Measurements from ENCODE around the gene HOOK2.

HOOK2 gene

DNA sequence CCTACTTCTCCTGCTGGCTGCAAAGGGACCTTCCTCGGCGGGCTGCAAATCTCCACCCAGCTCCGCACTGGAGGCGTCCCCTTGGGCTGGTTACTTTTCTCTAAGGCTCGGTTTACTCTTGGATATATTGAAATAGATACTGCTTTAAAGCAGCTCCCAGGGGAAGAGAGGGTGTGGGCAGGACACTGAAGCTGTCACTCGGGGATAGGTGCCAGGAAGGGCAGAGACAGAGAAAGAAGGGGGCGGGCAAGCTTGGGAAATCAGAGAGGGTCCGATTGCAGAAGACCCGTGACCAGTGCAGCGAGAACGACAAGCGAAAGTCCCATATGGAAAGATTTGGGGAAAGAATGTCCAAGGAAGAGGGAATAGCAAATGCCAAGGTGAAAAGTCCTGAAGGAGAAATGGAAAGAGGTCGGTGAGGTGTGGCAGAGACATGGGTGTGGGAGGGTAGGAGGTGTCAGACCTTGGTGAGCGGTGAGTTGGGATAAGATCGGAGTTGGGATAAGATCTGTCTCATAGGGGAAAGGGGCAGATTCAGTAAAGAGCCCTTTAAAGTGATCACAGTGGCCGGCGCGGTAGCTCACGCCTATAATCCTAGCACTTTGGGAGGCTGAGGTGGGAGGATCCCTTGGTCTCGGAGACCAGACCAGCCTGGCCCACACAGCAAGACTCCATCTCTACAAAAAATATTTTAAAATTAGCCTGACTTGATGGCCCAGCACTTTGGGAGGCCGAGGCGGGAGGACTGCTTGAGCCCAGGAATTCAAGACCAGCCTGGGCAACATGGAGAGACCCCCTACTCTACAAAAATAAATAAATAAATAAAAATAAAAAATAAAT lies 27.1 kb upstream of the HOOK2 start (continued):
- TF ChIP-seq, protein P1, sequence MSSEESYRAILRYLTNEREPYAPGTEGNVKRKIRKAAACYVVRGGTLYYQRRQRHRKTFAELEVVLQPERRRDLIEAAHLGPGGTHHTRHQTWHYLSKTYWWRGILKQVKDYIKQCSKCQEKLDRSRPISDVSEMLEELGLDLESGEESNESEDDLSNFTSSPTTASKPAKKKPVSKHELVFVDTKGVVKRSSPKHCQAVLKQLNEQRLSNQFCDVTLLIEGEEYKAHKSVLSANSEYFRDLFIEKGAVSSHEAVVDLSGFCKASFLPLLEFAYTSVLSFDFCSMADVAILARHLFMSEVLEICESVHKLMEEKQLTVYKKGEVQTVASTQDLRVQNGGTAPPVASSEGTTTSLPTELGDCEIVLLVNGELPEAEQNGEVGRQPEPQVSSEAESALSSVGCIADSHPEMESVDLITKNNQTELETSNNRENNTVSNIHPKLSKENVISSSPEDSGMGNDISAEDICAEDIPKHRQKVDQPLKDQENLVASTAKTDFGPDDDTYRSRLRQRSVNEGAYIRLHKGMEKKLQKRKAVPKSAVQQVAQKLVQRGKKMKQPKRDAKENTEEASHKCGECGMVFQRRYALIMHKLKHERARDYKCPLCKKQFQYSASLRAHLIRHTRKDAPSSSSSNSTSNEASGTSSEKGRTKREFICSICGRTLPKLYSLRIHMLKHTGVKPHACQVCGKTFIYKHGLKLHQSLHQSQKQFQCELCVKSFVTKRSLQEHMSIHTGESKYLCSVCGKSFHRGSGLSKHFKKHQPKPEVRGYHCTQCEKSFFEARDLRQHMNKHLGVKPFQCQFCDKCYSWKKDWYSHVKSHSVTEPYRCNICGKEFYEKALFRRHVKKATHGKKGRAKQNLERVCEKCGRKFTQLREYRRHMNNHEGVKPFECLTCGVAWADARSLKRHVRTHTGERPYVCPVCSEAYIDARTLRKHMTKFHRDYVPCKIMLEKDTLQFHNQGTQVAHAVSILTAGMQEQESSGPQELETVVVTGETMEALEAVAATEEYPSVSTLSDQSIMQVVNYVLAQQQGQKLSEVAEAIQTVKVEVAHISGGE (tag by site-specific recombination; conservative IDR thresholded peaks at IDR 0.05; ENCODE audit: low read depth), result no peak
- TF ChIP-seq, protein P2, sequence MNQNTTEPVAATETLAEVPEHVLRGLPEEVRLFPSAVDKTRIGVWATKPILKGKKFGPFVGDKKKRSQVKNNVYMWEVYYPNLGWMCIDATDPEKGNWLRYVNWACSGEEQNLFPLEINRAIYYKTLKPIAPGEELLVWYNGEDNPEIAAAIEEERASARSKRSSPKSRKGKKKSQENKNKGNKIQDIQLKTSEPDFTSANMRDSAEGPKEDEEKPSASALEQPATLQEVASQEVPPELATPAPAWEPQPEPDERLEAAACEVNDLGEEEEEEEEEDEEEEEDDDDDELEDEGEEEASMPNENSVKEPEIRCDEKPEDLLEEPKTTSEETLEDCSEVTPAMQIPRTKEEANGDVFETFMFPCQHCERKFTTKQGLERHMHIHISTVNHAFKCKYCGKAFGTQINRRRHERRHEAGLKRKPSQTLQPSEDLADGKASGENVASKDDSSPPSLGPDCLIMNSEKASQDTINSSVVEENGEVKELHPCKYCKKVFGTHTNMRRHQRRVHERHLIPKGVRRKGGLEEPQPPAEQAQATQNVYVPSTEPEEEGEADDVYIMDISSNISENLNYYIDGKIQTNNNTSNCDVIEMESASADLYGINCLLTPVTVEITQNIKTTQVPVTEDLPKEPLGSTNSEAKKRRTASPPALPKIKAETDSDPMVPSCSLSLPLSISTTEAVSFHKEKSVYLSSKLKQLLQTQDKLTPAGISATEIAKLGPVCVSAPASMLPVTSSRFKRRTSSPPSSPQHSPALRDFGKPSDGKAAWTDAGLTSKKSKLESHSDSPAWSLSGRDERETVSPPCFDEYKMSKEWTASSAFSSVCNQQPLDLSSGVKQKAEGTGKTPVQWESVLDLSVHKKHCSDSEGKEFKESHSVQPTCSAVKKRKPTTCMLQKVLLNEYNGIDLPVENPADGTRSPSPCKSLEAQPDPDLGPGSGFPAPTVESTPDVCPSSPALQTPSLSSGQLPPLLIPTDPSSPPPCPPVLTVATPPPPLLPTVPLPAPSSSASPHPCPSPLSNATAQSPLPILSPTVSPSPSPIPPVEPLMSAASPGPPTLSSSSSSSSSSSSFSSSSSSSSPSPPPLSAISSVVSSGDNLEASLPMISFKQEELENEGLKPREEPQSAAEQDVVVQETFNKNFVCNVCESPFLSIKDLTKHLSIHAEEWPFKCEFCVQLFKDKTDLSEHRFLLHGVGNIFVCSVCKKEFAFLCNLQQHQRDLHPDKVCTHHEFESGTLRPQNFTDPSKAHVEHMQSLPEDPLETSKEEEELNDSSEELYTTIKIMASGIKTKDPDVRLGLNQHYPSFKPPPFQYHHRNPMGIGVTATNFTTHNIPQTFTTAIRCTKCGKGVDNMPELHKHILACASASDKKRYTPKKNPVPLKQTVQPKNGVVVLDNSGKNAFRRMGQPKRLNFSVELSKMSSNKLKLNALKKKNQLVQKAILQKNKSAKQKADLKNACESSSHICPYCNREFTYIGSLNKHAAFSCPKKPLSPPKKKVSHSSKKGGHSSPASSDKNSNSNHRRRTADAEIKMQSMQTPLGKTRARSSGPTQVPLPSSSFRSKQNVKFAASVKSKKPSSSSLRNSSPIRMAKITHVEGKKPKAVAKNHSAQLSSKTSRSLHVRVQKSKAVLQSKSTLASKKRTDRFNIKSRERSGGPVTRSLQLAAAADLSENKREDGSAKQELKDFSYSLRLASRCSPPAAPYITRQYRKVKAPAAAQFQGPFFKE (tag by site-specific recombination; IDR thresholded peaks at IDR 0.05; ENCODE audit: borderline replicate concordance), result no peak
- TF ChIP-seq ZNF391 (tag by site-specific recombination; IDR thresholded peaks at IDR 0.05; ENCODE audit: borderline replicate concordance, low read depth), result no peak
- TF ChIP-seq, protein P3, sequence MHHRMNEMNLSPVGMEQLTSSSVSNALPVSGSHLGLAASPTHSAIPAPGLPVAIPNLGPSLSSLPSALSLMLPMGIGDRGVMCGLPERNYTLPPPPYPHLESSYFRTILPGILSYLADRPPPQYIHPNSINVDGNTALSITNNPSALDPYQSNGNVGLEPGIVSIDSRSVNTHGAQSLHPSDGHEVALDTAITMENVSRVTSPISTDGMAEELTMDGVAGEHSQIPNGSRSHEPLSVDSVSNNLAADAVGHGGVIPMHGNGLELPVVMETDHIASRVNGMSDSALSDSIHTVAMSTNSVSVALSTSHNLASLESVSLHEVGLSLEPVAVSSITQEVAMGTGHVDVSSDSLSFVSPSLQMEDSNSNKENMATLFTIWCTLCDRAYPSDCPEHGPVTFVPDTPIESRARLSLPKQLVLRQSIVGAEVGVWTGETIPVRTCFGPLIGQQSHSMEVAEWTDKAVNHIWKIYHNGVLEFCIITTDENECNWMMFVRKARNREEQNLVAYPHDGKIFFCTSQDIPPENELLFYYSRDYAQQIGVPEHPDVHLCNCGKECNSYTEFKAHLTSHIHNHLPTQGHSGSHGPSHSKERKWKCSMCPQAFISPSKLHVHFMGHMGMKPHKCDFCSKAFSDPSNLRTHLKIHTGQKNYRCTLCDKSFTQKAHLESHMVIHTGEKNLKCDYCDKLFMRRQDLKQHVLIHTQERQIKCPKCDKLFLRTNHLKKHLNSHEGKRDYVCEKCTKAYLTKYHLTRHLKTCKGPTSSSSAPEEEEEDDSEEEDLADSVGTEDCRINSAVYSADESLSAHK (tag by site-specific recombination; IDR thresholded peaks at IDR 0.05), result no peak
- no peak for TF ChIP-seq SCRT1 (tag by site-specific recombination; IDR thresholded peaks at IDR 0.05; ENCODE audit: borderline replicate concordance)
- TF ChIP-seq SP3 (tag by site-specific recombination; IDR thresholded peaks at IDR 0.05), result peak; percentile 50; the same call in 1 of the 2 replicates
- TF ChIP-seq, protein P4, sequence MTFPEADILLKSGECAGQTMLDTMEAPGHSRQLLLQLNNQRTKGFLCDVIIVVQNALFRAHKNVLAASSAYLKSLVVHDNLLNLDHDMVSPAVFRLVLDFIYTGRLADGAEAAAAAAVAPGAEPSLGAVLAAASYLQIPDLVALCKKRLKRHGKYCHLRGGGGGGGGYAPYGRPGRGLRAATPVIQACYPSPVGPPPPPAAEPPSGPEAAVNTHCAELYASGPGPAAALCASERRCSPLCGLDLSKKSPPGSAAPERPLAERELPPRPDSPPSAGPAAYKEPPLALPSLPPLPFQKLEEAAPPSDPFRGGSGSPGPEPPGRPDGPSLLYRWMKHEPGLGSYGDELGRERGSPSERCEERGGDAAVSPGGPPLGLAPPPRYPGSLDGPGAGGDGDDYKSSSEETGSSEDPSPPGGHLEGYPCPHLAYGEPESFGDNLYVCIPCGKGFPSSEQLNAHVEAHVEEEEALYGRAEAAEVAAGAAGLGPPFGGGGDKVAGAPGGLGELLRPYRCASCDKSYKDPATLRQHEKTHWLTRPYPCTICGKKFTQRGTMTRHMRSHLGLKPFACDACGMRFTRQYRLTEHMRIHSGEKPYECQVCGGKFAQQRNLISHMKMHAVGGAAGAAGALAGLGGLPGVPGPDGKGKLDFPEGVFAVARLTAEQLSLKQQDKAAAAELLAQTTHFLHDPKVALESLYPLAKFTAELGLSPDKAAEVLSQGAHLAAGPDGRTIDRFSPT (tag by site-specific recombination; IDR thresholded peaks at IDR 0.05), result no peak
- peak; percentile 76 for TF ChIP-seq MZF1 (tag by site-specific recombination; IDR thresholded peaks at IDR 0.05; ENCODE audit: borderline replicate concordance)
- peak; percentile 77 for TF ChIP-seq ZFHX2 (tag by site-specific recombination; conservative IDR thresholded peaks at IDR 0.05)
- 0 out of 2 replicates have a peak, but pooled peaks have one; percentile 9 for TF ChIP-seq ZNF76 (tag by site-specific recombination; IDR thresholded peaks at IDR 0.05; ENCODE audit: borderline replicate concordance, low read depth)
- no peak for TF ChIP-seq YY2 (tag by site-specific recombination; IDR thresholded peaks at IDR 0.05)
- no peak for TF ChIP-seq ZNF292 (tag by site-specific recombination; IDR thresholded peaks at IDR 0.05; ENCODE audit: borderline replicate concordance, low read depth)
- TF ChIP-seq SP7 (tag by site-specific recombination; IDR thresholded peaks at IDR 0.05), result no peak
- peak; percentile 93 for TF ChIP-seq ZNF121 (tag by site-specific recombination; IDR thresholded peaks at IDR 0.05)
- TF ChIP-seq IKZF3 (tag by site-specific recombination; IDR thresholded peaks at IDR 0.05), result peak; percentile 23; the same call in 1 of the 2 replicates
- TF ChIP-seq ZNF169 (tag by site-specific recombination; IDR thresholded peaks at IDR 0.05), result no peak
- no peak for TF ChIP-seq ZSCAN23 (tag by site-specific recombination; IDR thresholded peaks at IDR 0.05)
- TF ChIP-seq ZNF555 (tag by site-specific recombination; conservative IDR thresholded peaks at IDR 0.05), result no peak
- no peak for TF ChIP-seq ZNF776 (tag by site-specific recombination; IDR thresholded peaks at IDR 0.05; ENCODE audit: borderline replicate concordance)
- no peak for TF ChIP-seq ZNF560 (tag by site-specific recombination; IDR thresholded peaks at IDR 0.05; ENCODE audit: borderline replicate concordance)
- TF ChIP-seq ZFP3 (tag by site-specific recombination; IDR thresholded peaks at IDR 0.05; ENCODE audit: low read depth), result no peak
- TF ChIP-seq ZNF837 (tag by site-specific recombination; IDR thresholded peaks at IDR 0.05), result no peak
- no peak for TF ChIP-seq ZNF433 (tag by site-specific recombination; IDR thresholded peaks at IDR 0.05; ENCODE audit: low read depth)

Measured in HEK293 (cell line).